ENCODE results near the gene PSME3. TPM values are rescaled to one million over a fixed set of nuclear protein-coding genes. Genes with fewer than 3 reads are reported as not detected.
A peak's percentile ranks its signal among the peaks of the same experiment; 100 is the strongest.
"Not testable (repeated sequence)": the region's sequence is repeated elsewhere in the genome, so short reads cannot be mapped to it uniquely, and the experiment has no call there.

Gene PSME3
- total RNA-seq, 3 donors from 2014 or later, result 87.7 to 112 (median 91.8) TPM

DNA sequence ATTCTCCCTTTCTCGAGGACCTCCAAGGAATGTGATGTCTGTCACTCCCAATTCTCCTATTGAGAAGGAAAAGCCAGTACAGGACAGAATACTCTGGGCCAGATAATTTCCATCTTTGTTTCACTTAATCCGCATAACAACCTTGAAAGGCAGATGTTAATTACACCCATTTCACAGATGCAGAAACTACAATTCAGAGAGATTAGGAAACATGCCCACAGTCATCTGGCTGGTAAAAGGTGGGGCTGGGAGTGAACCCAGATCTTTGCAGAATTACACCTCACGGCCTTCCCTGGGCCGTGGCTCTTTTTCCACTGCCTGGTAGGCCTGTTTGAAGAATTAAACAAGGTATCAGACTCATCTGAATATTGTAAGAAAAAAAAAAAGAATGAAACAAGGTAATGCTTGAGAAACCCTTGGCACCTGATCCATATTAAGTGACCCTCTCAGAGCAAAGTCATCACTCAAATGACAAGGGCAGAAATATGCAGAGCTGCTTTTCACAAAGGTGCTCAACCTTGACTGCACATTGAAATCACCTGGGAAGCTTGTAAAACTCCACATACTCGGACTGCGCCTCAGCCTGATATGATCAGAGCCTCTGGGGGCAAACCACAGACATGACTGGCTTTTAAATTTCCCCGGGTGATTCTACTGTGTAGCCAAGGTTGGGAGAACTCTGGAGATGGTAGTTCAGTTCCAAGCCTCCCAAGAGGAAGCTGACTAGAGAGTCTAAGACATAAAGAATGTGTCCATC, 50.8 kb downstream of the PSME3 start:
- H3K4me1 ChIP-seq (ENCODE audit: low read depth), result no peaks in the 10 kb centered on the region
- H3K36me3 ChIP-seq (ENCODE audit: low read depth), result no peaks in the 10 kb centered on the region
- ATAC-seq (no peak), DNase-seq (peak in 1 of 3 donors; percentile 1)
- H3K9me3 ChIP-seq, result no peaks in the 10 kb centered on the region
- H3K4me3 ChIP-seq, result no peak overlapping the region
- TF ChIP-seq, protein P1, sequence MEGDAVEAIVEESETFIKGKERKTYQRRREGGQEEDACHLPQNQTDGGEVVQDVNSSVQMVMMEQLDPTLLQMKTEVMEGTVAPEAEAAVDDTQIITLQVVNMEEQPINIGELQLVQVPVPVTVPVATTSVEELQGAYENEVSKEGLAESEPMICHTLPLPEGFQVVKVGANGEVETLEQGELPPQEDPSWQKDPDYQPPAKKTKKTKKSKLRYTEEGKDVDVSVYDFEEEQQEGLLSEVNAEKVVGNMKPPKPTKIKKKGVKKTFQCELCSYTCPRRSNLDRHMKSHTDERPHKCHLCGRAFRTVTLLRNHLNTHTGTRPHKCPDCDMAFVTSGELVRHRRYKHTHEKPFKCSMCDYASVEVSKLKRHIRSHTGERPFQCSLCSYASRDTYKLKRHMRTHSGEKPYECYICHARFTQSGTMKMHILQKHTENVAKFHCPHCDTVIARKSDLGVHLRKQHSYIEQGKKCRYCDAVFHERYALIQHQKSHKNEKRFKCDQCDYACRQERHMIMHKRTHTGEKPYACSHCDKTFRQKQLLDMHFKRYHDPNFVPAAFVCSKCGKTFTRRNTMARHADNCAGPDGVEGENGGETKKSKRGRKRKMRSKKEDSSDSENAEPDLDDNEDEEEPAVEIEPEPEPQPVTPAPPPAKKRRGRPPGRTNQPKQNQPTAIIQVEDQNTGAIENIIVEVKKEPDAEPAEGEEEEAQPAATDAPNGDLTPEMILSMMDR (IDR thresholded peaks at IDR 0.05), result no peak
- intact Hi-C loops (cut with DNase I, micrococcal nuclease), result no loop called here

DNA sequence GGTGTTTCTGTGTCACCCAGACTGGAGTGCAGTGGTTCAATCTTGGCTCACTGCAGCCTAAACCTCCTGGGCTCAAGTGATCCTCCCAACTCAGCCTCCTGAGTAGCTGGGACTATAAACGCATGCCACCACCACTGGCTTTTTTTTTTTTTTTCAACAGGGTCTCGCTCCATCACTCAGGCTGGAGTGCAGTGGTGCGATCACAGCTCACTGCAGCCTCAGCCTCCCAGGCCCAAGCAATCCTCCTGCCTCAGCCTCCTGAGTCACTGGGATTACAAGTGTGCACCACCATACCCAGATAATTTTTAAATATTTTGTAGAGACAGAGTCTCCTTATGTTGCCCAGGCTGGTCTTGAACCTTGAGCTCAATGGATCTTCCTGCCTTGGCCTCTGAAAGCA, 52.6 kb downstream of the PSME3 start:
- ATAC-seq; H3K4me1 ChIP-seq (ENCODE audit: low read depth); DNase-seq; H3K36me3 ChIP-seq (ENCODE audit: low read depth); H3K4me3 ChIP-seq; H3K9me3 ChIP-seq; intact Hi-C loops (cut with DNase I, micrococcal nuclease): not testable (repeated sequence)

DNA sequence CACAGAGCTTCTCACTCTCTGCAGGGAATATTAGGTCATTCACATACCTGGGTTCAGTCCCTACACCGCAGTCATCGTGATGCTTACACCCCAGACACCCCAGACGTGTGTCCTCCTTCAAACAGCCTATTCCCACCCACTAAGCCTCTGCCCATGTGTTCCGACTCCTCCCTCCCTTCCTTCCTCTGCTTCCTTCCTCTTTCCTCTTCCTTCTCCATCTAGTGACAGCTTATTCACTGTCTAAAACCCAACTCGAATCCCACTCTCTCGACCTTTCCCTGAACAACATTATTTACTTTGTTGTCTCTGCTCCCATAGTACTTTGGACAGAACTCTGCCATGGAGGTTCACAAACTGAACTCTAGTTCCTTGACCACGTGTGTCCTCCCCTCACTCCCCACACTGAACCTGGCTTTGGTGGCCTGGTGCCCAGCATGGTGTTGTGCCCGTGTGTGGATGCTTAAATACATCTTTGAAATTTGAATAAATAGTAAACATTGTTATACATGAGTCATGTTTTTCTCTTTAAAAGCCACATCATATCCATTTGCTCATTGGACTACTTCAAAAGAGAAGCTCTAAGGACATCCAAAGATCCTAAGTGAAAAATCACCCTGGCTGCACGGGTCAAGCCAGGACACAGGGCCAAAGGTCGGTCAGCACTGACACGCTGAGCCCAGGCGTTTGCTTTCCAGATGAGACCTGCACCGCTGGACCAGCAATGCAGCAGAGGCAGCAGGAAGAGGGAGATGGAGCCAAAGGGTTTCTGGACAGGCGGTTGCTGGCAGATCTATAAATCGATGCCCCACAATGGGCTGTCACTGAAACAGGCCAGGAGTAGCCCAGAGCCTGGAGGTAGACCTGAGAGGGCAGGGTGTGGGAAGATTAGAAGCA, 53.3 kb downstream of the PSME3 start:
- no peaks in the 10 kb centered on the region for H3K4me1 ChIP-seq (ENCODE audit: low read depth)
- intact Hi-C loops (cut with DNase I, micrococcal nuclease), result no loop called here
- H3K9me3 ChIP-seq, result no peaks in the 10 kb centered on the region
- TF ChIP-seq, protein P1 (IDR thresholded peaks at IDR 0.05), result no peak
- ATAC-seq, result no peak
- no peak overlapping the region for H3K4me3 ChIP-seq
- no peak for DNase-seq
- H3K36me3 ChIP-seq (ENCODE audit: low read depth), result no peaks in the 10 kb centered on the region

DNA sequence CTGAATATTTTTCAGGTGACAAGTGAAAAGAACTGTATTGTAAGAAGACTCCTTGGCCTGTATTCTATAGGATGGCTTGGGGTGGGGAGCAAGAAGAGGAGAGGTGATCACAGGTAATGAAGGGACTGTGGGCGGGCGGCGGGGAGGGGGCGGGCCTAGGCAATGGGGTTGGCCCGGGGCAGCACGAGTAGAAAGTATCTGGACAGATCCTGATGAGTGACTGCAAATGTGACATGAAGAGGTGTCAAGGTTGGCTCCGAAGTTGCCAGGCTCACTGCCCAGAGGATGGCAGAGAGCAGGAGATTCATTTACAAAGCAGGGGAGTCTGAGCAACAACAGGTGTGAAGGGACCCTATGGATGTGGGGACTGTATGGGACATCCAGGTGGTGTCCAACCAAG, 56.6 kb downstream of the PSME3 start:
- H3K4me1 ChIP-seq (ENCODE audit: low read depth), result peaks cover 5% of the 10 kb centered on the region

DNA sequence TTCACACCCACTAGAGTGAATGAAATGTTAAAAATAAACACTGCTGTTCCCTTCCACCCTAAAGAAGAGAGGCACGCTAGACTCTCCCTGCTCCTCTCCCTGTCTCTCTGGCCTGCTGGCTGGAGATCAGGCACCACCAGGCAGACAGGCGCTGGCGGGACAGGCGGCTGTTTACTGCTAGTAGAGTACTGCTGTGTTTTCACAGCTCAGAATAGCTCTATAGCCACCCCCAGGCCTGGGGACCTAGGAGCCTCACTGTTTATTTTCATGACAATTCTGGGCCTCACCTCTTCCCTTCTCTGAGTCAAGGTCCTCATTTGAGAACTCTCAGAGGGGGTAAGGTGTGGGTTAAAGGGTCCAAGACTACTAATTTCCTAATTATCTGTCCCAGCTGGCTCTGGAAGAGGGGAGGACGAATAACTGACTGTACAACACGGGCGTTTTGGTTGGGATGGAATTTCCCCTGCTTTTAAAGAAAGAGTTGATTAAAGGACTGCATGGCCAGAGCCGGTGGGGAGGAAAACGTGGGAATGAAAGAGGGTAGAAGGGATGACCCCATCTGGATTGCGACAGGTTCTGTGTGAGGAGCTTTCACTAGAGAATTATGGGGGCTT, 58.4 kb downstream of the PSME3 start:
- Histone ChIP-seq H3K36me3 (ENCODE audit: low read depth) (no peaks in the 10 kb centered on the region), H3K4me3 (no peak overlapping the region), H3K9me3 (no peaks in the 10 kb centered on the region), H3K4me1 (ENCODE audit: low read depth) (peaks cover 8% of the 10 kb centered on the region)
- no peak for ATAC-seq
- peak in 2 of 3 donors; percentile 30 to 37 for DNase-seq
- TF ChIP-seq, protein P1 (IDR thresholded peaks at IDR 0.05), result no peak
- intact Hi-C loops (cut with DNase I, micrococcal nuclease), result no loop called here

More for the DNA sequence above, 56.6 kb downstream of the PSME3 start:
- no peak for ATAC-seq
- TF ChIP-seq, protein P1 (IDR thresholded peaks at IDR 0.05), result no peak
- Histone ChIP-seq H3K36me3 (ENCODE audit: low read depth) (no peaks in the 10 kb centered on the region), H3K9me3 (no peaks in the 10 kb centered on the region), H3K4me3 (no peak overlapping the region)
- DNase-seq, result no peak
- intact Hi-C loops (cut with DNase I, micrococcal nuclease), result no loop called here
